H1 (cell line): ENCODE measurements around the gene TMEM63A. TPM values are rescaled to one million over a fixed set of nuclear protein-coding genes. Genes with fewer than 3 reads are reported as not detected.
A peak's percentile ranks its signal among the peaks of the same experiment; 100 is the strongest.

Experiments used
- CTCF ChIA-PET: fragments of 300-600 bp; sonication (Branson Sonifier 250); formaldehyde crosslinking; loops from one replicate; lab custom pipeline; 2021; ENCODE audit not compliant: partially characterized antibody; lab: Charles Lee
- POLR2A ChIA-PET: fragments of 300-600 bp; sonication (Branson Sonifier 250); formaldehyde crosslinking; loops from one replicate; lab custom pipeline; 2021; ENCODE audit warnings: inconsistent platforms; ENCODE audit not compliant: partially characterized antibody; lab: Charles Lee
- DNase-seq, 2 experiments: peaks; one replicate each; pipeline versions ENCODE4 v3.0.0 to v3.0.0-alpha.2; 2010 to 2022; ENCODE audit warnings: low spot score in 2 of 2, low read depth in 1 of 2, mixed read lengths in 1 of 2
- FAIRE-seq: peaks from 2 replicates; lab custom pipeline; 2011; peaks lifted over from hg19 to GRCh38; lab: Jason Lieb, UNC
- H2AFZ ChIP-seq: 2 replicates; pipeline ENCODE4 v1.8.1; 2012; ENCODE audit warnings: low read length, inconsistent platforms
- H2AK5ac ChIP-seq: 2 replicates; pipeline ENCODE4 v1.6.1; 2013; ENCODE audit warnings: low read depth, low read length
- H2BK120ac ChIP-seq: replicated peaks from 2 replicates; pipeline ENCODE3; 2013; ENCODE audit warnings: low read depth, low read length, inconsistent platforms
- H2BK12ac ChIP-seq: 2 replicates; pipeline ENCODE4 v1.6.1; 2013; ENCODE audit warnings: low read depth, low read length
- H2BK15ac ChIP-seq: 2 replicates; pipeline ENCODE4 v1.6.1; 2013; ENCODE audit warnings: low read length
- H2BK20ac ChIP-seq: 2 replicates; pipeline ENCODE4 v1.6.1; 2013; ENCODE audit warnings: low read length
- H2BK5ac ChIP-seq: 2 replicates; pipeline ENCODE4 v1.6.1; 2013; ENCODE audit warnings: low read depth, low read length
- H3K14ac ChIP-seq: 2 replicates; pipeline ENCODE4 v1.6.1; 2013; ENCODE audit warnings: inconsistent platforms; ENCODE audit not compliant: insufficient read length
- H3K18ac ChIP-seq: 2 replicates; pipeline ENCODE4 v1.6.1; 2013; ENCODE audit warnings: low read length; ENCODE audit errors: extremely low read depth
- H3K23ac ChIP-seq: 2 replicates; pipeline ENCODE4 v1.6.1; 2013; ENCODE audit warnings: inconsistent platforms; ENCODE audit not compliant: insufficient read length
- H3K23me2 ChIP-seq: 2 replicates; pipeline ENCODE4 v1.6.1; 2013; ENCODE audit warnings: low read depth, low read length
- H3K27ac ChIP-seq: 2 replicates; pipeline ENCODE4 v1.6.1; 2011; ENCODE audit warnings: low read depth, low read length, inconsistent platforms
- H3K27me3 ChIP-seq, 4 experiments: replicated peaks in 1 of 4; 1 replicate in 1 of 4; 2 replicates in 3 of 4; pipeline versions ENCODE4 v1.6.1 to v1.8.1; 2011 to 2013; ENCODE audit warnings: low read length in 3 of 4, mild to moderate bottlenecking in 3 of 4, inconsistent platforms in 2 of 4, mixed read lengths in 2 of 4, moderate library complexity in 1 of 4; ENCODE audit not compliant: control insufficient read depth in 3 of 4, insufficient read depth in 3 of 4; ENCODE audit errors: extremely low read depth in 1 of 4
- H3K36me3 ChIP-seq, 4 experiments: 2 replicates each; pipeline versions ENCODE4 v1.6.1 to v1.8.1; 2011 to 2013; ENCODE audit warnings: mild to moderate bottlenecking in 4 of 4, low read length in 3 of 4, moderate library complexity in 2 of 4, control low read depth in 1 of 4, inconsistent platforms in 1 of 4; ENCODE audit not compliant: insufficient read depth in 4 of 4, control insufficient read depth in 2 of 4
- H3K4ac ChIP-seq: replicated peaks from 2 replicates; pipeline ENCODE3; 2013; ENCODE audit warnings: low read length, low read depth, mixed read lengths, inconsistent platforms; ENCODE audit not compliant: insufficient read length
- H3K4me1 ChIP-seq, 4 experiments: replicated peaks in 1 of 4; 1 replicate in 1 of 4; 2 replicates in 3 of 4; pipeline versions ENCODE4 v1.6.1 to v1.8.1; 2011 to 2013; ENCODE audit warnings: low read length in 3 of 4, inconsistent platforms in 2 of 4, mixed read lengths in 1 of 4; ENCODE audit not compliant: insufficient read depth in 4 of 4, control insufficient read depth in 3 of 4
- H3K4me2 ChIP-seq, 2 experiments: 2 replicates each; pipeline versions ENCODE4 v1.6.1 to v1.8.1; 2011 to 2013; ENCODE audit warnings: low read depth in 2 of 2, low read length in 2 of 2, control low read depth in 1 of 2, inconsistent platforms in 1 of 2, mild to moderate bottlenecking in 1 of 2; ENCODE audit not compliant: insufficient read depth in 1 of 2
- H3K4me3 ChIP-seq, 4 experiments: fragments of 200-600, 300-600 bp in 1 of 4; sonication (generic), shearing (Covaris generic), sonication (Bioruptor Twin) in 1 of 4; 2 replicates each; pipeline versions ENCODE4 v1.5.1 to v1.8.1; 2011 to 2016; ENCODE audit warnings: low read length in 4 of 4, low read depth in 3 of 4, control low read depth in 2 of 4, inconsistent platforms in 2 of 4, mild to moderate bottlenecking in 2 of 4, mixed read lengths in 1 of 4, moderate library complexity in 1 of 4; ENCODE audit not compliant: insufficient read depth in 2 of 4; ENCODE audit errors: extremely low read depth in 1 of 4
- H3K56ac ChIP-seq: replicated peaks from 2 replicates; pipeline ENCODE3; 2013; ENCODE audit warnings: low read depth, mild to moderate bottlenecking, mixed read lengths, low read length, inconsistent platforms; ENCODE audit not compliant: insufficient read length
- H3K79me1 ChIP-seq: 2 replicates; pipeline ENCODE4 v1.6.1; 2013; ENCODE audit warnings: low read depth, low read length, control low read depth
- H3K79me2 ChIP-seq, 2 experiments: 2 replicates each; pipeline versions ENCODE4 v1.6.1 to v1.8.1; 2012 to 2013; ENCODE audit warnings: low read length in 2 of 2, mild to moderate bottlenecking in 2 of 2, inconsistent platforms in 1 of 2; ENCODE audit not compliant: insufficient read depth in 2 of 2, control insufficient read depth in 1 of 2
- H3K9ac ChIP-seq, 4 experiments: replicated peaks in 1 of 4; 1 replicate in 1 of 4; 2 replicates in 3 of 4; pipeline versions ENCODE4 v1.6.1 to v1.8.1; 2011 to 2013; ENCODE audit warnings: low read depth in 3 of 4, low read length in 3 of 4, control low read depth in 2 of 4, mild to moderate bottlenecking in 2 of 4, moderate library complexity in 2 of 4, inconsistent platforms in 1 of 4; ENCODE audit errors: extremely low read depth in 1 of 4
- H3K9me3 ChIP-seq, 2 experiments: 2 replicates each; pipeline versions ENCODE4 v1.6.1 to v1.8.1; 2012 to 2013; ENCODE audit warnings: mild to moderate bottlenecking in 2 of 2, moderate library complexity in 2 of 2, control low read depth in 1 of 2, inconsistent platforms in 1 of 2, low read depth in 1 of 2, low read length in 1 of 2, mixed read lengths in 1 of 2; ENCODE audit not compliant: insufficient read depth in 2 of 2
- H4K20me1 ChIP-seq, 2 experiments: replicated peaks in 1 of 2; 2 replicates each; pipeline versions ENCODE3 to v1.8.1; 2011 to 2013; ENCODE audit warnings: inconsistent platforms in 2 of 2, low read length in 2 of 2, mild to moderate bottlenecking in 1 of 2; ENCODE audit not compliant: insufficient read depth in 2 of 2, control insufficient read depth in 1 of 2
- H4K5ac ChIP-seq: 2 replicates; pipeline ENCODE4 v1.6.1; 2013; ENCODE audit warnings: low read length, low read depth, mixed read lengths, inconsistent platforms; ENCODE audit not compliant: insufficient read length
- H4K8ac ChIP-seq: 2 replicates; pipeline ENCODE4 v1.8.0; 2013; ENCODE audit warnings: mild to moderate bottlenecking, moderate library complexity, low read length, inconsistent platforms; ENCODE audit not compliant: insufficient read depth; ENCODE audit errors: extremely low read depth
- H4K91ac ChIP-seq: replicated peaks from 2 replicates; pipeline ENCODE3; 2013; ENCODE audit warnings: low read length, mixed read lengths, inconsistent platforms; ENCODE audit not compliant: insufficient read length
- BACH1 ChIP-seq: IDR thresholded peaks from 2 replicates; pipeline ENCODE4 v1.6.1; 2012; ENCODE audit warnings: low read length, improper control_type of control experiment
- HDAC2 ChIP-seq, 2 experiments: fragments of 300-600 bp in 1 of 2; sonication (generic) in 1 of 2; IDR thresholded peaks; 2 replicates each; pipeline ENCODE4 v1.6.1; 2011 to 2012; ENCODE audit warnings: low read depth in 2 of 2, low read length in 2 of 2, mild to moderate bottlenecking in 2 of 2, moderate library complexity in 2 of 2, borderline replicate concordance in 1 of 2, inconsistent platforms in 1 of 2
- HDAC6 ChIP-seq: IDR thresholded peaks from one replicate; pipeline ENCODE4 v1.7.1; 2012; ENCODE audit warnings: low read depth, mild to moderate bottlenecking, inconsistent platforms, low read length, moderate library complexity
- JUND ChIP-seq: IDR thresholded peaks from 2 replicates; pipeline ENCODE4 v1.6.1; 2011; ENCODE audit warnings: mild to moderate bottlenecking, improper control_type of control experiment, low read length
- MAX ChIP-seq: IDR thresholded peaks from 2 replicates; pipeline ENCODE4 v1.6.1; 2012; ENCODE audit warnings: inconsistent platforms
- POLR2A ChIP-seq, 2 experiments: IDR thresholded peaks; 1 replicate in 1 of 2; 2 replicates in 1 of 2; pipeline ENCODE4 v1.6.1; 2011; ENCODE audit warnings: low read depth in 2 of 2, low read length in 2 of 2, mild to moderate bottlenecking in 2 of 2; ENCODE audit errors: control extremely low read depth in 1 of 2
- SIN3A ChIP-seq, 2 experiments: IDR thresholded peaks in 1 of 2; conservative IDR thresholded peaks in 1 of 2; 2 replicates each; pipeline ENCODE4 v1.6.1; 2011 to 2012; ENCODE audit warnings: low read length in 2 of 2, improper control_type of control experiment in 1 of 2, low read depth in 1 of 2, mild to moderate bottlenecking in 1 of 2
- SP2 ChIP-seq: IDR thresholded peaks from 2 replicates; pipeline ENCODE4 v1.6.1; 2012; ENCODE audit warnings: mild to moderate bottlenecking, low read length, inconsistent platforms
- SRF ChIP-seq: IDR thresholded peaks from 2 replicates; pipeline ENCODE4 v1.6.1; 2011; ENCODE audit warnings: mild to moderate bottlenecking, low read depth, low read length, moderate library complexity
- ZNF274 ChIP-seq: IDR thresholded peaks from 2 replicates; pipeline ENCODE4 v1.7.0; 2012; ENCODE audit warnings: low read length, borderline replicate concordance; ENCODE audit errors: extremely low read depth
- WGBS, 2 experiments: shearing (Covaris generic) in 1 of 2; methylation state at CpG; one replicate each; pipeline versions ENCODE4 v1.1.6 to v1.1.7; 2013 to 2015; ENCODE audit warnings: low lambda C conversion rate in 2 of 2, mixed read lengths in 2 of 2, inconsistent platforms in 1 of 2, low coverage in 1 of 2, missing lambda C conversion rate in 1 of 2; ENCODE audit not compliant: insufficient replicate concordance in 2 of 2, insufficient coverage in 1 of 2, insufficient read length in 1 of 2; ENCODE audit errors: extremely low coverage in 1 of 2, missing lambda C conversion rate in 1 of 2; 5-methylcytosine and 5-hydroxymethylcytosine counted together
- polyA plus RNA-seq, 7 experiments: library from polyadenylated mRNA; depleted of rRNA in 3 of 7; stranded (reverse) in 5 of 7; unstranded in 2 of 7; fragments of >200 nt in 5 of 7; fragments of 200-250 nt in 2 of 7; gene quantifications; 1 replicate in 5 of 7; 2 replicates in 1 of 7; 4 replicates in 1 of 7; pipeline versions ENCODE4 v1.2.1 to v1.2.3, GENCODE V29; 2011 to 2013; ENCODE audit warnings: missing spikeins in 2 of 7, mixed read lengths in 2 of 7
- total RNA-seq: library from RNA; stranded (reverse); fragmentation: NEBNext Ultra II Directional; extraction: Animal tissue kit (Norgen Biotek cat#: 25700); gene quantifications from 2 replicates; pipeline ENCODE4 v1.2.1, GENCODE V29; 2021
- TF ChIP-seq, protein P1 (sequence below): IDR thresholded peaks from 2 replicates; pipeline ENCODE4 v1.6.1; 2011; ENCODE audit warnings: low read depth, mild to moderate bottlenecking, low read length; ENCODE audit not compliant: insufficient read depth
- TF ChIP-seq, protein P2 (sequence below): IDR thresholded peaks from 2 replicates; pipeline ENCODE4 v1.6.1; 2012; ENCODE audit warnings: inconsistent platforms

Gene TMEM63A
- total and polyA plus RNA-seq, 2 of the 8 experiments (the other 6 are each of a cell fraction or from before 2014, with no cell fraction given): 26.1 to 55.4 TPM

GRCh38 chr1:225849925-225850324, 32.3 kb downstream of the TMEM63A start:
- no peak overlapping the region for H4K5ac ChIP-seq
- no peak overlapping the region for H3K4me2 ChIP-seq
- H3K23ac ChIP-seq: no peak overlapping the region
- ChIA-PET CTCF (interaction anchor here (0.7 to 1.3 kb wide), 7 partner anchors 11 to 368 kb away, joined by 3 to 4 read pairs (median 3); partner anchors contain the start of genes SRP9 and TMEM63A), POLR2A (interaction anchor here (0.9 to 1.5 kb wide), 7 partner anchors 11 to 94 kb away, joined by 3 to 9 read pairs (median 4); partner anchors contain the start of genes PYCR2 and SRP9)
- WGBS, 2 experiments: 97% methylated on average over 7 of the region's 7 CpGs; no CpG with 5 or more reads in 1 of the 2 experiments
- H3K4me3 ChIP-seq: no peak overlapping the region
- H3K56ac ChIP-seq: no peak overlapping the region
- peak overlapping the region; percentile 23; the same call in 1 of the 2 replicates for H4K8ac ChIP-seq
- H3K36me3 ChIP-seq: peaks cover 3 to 27% (median 6%) of the 10 kb centered on the region in 4 experiments; a peak in 6 of 8 replicates
- no peak overlapping the region for H2AK5ac ChIP-seq
- H3K18ac ChIP-seq: no peak overlapping the region
- no peak overlapping the region for H2BK12ac ChIP-seq
- H2AFZ ChIP-seq: no peak overlapping the region
- H3K79me1 ChIP-seq: no peaks in the 10 kb centered on the region; the same call in 1 of the 2 replicates
- H2BK20ac ChIP-seq: no peak overlapping the region
- DNase-seq: no peak
- peaks cover 4 to 7% of the 10 kb centered on the region in 2 experiments for H4K20me1 ChIP-seq
- H3K4ac ChIP-seq: no peak overlapping the region
- no peak overlapping the region for H3K27ac ChIP-seq
- no peak overlapping the region for H2BK5ac ChIP-seq
- no peak overlapping the region for H4K91ac ChIP-seq
- H3K9ac ChIP-seq: no peak overlapping the region
- no peak overlapping the region for H3K14ac ChIP-seq
- no peak overlapping the region for H2BK120ac ChIP-seq
- no peaks in the 10 kb centered on the region for H3K79me2 ChIP-seq
- H3K27me3 ChIP-seq: no peaks in the 10 kb centered on the region; a peak in 1 of 7 replicates
- no peak for FAIRE-seq
- H3K4me1 ChIP-seq: peaks cover 0 to 8% (median 4%) of the 10 kb centered on the region in 4 experiments; a peak in 5 of 7 replicates
- no peaks in the 10 kb centered on the region for H3K23me2 ChIP-seq
- no peak overlapping the region for H2BK15ac ChIP-seq
- H3K9me3 ChIP-seq: peaks cover 2 to 10% of the 10 kb centered on the region in 2 experiments; a peak in 3 of 4 replicates
- no peak for TF ChIP-seq POLR2A (IDR thresholded peaks at IDR 0.05; ENCODE audit: control extremely low read depth in 1 of 2, low read depth in 2 of 2, low read length in 2 of 2)
- no peak for TF ChIP-seq ZNF274
- no peak for TF ChIP-seq BACH1
- no peak for TF ChIP-seq SRF
- TF ChIP-seq, protein P1, sequence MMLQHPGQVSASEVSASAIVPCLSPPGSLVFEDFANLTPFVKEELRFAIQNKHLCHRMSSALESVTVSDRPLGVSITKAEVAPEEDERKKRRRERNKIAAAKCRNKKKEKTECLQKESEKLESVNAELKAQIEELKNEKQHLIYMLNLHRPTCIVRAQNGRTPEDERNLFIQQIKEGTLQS: no peak
- TF ChIP-seq SP2: no peak
- no peak for TF ChIP-seq HDAC6
- no peak for TF ChIP-seq SIN3A (conservative IDR thresholded peaks at IDR 0.05 in 1 of 2, IDR thresholded peaks at IDR 0.05 in 1 of 2; ENCODE audit: low read depth in 1 of 2, low read length in 2 of 2)
- TF ChIP-seq, protein P2, sequence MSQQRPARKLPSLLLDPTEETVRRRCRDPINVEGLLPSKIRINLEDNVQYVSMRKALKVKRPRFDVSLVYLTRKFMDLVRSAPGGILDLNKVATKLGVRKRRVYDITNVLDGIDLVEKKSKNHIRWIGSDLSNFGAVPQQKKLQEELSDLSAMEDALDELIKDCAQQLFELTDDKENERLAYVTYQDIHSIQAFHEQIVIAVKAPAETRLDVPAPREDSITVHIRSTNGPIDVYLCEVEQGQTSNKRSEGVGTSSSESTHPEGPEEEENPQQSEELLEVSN: no peak
- TF ChIP-seq JUND: no peak
- TF ChIP-seq HDAC2 (IDR thresholded peaks at IDR 0.05; ENCODE audit: borderline replicate concordance in 1 of 2, low read depth in 2 of 2, low read length in 2 of 2): no peak
- TF ChIP-seq MAX: no peak
